A549 (cell line): Measurements from ENCODE around the gene PRKCE. TPM values are rescaled to one million over a fixed set of nuclear protein-coding genes. Genes with fewer than 3 reads are reported as not detected.

Source experiments
- ATAC-seq, 2 experiments: fragments of 200-7000 bp in 1 of 2; fragments of >200 bp in 1 of 2; cut with Nextera tagmentation in 1 of 2; cut with Tn5 transposase in 1 of 2; 3 replicates each; pipeline versions ENCODE4 v1.8.0 to v1.9.1; 2018 to 2020; ENCODE audit warnings: mild to moderate bottlenecking in 1 of 2, moderate library complexity in 1 of 2
- CTCF ChIA-PET: fragments of 300-600 bp; sonication (Branson Sonifier 250); formaldehyde crosslinking; extraction: SDS; loops from one replicate; lab custom pipeline; 2021; ENCODE audit warnings: antibody characterized with exemption, inconsistent platforms; lab: Yijun Ruan, JAX
- POLR2A ChIA-PET: fragments of 350-600 bp; formaldehyde crosslinking; extraction: SDS; loops from one replicate; lab custom pipeline; 2021; ENCODE audit warnings: antibody characterized with exemption, inconsistent platforms; lab: Yijun Ruan, JAX
- DNase-seq, 2 experiments: peaks; one replicate each; pipeline versions ENCODE4 v3.0.0 to v3.0.0-alpha.2; 2011 to 2016; ENCODE audit warnings: low read depth in 1 of 2, low spot score in 1 of 2
- FAIRE-seq: peaks from 2 replicates; lab custom pipeline; 2011; peaks lifted over from hg19 to GRCh38; lab: Jason Lieb, UNC
- H3K27ac ChIP-seq, 2 experiments: fragments of >200 bp; sonication (Bioruptor Twin); formaldehyde crosslinking; 3 replicates each; pipeline ENCODE4 v1.5.1; 2016 to 2017
- H3K4me1 ChIP-seq: fragments of >200 bp; sonication (Bioruptor Twin); formaldehyde crosslinking; 3 replicates; pipeline ENCODE4 v1.6.1; 2016
- H3K4me2 ChIP-seq: fragments of >200 bp; sonication (Bioruptor Twin); formaldehyde crosslinking; 3 replicates; pipeline ENCODE4 v1.6.1; 2016
- H3K4me3 ChIP-seq: fragments of >200 bp; sonication (Bioruptor Twin); formaldehyde crosslinking; 3 replicates; pipeline ENCODE4 v1.5.1; 2016
- H3K9me3 ChIP-seq: fragments of >200 bp; sonication (Bioruptor Twin); formaldehyde crosslinking; 3 replicates; pipeline ENCODE4 v1.6.1; 2016
- CBX2 ChIP-seq: fragments of 200-600 bp; sonication (generic); IDR thresholded peaks from 2 replicates; pipeline ENCODE4 v1.6.1; 2016; ENCODE audit warnings: low read depth, mild to moderate bottlenecking, borderline replicate concordance
- CBX8 ChIP-seq: fragments of 200-600 bp; sonication (generic); IDR thresholded peaks from 2 replicates; pipeline ENCODE4 v1.6.1; 2016
- CEBPB ChIP-seq, 2 experiments: fragments of >200 bp in 1 of 2; sonication (Bioruptor Twin) in 1 of 2; formaldehyde crosslinking in 1 of 2; IDR thresholded peaks; 2 replicates each; pipeline ENCODE4 v1.6.1; 2012 to 2016
- EHF ChIP-seq: fragments of 250-450 bp; sonication (Bioruptor Pico); IDR thresholded peaks from 2 replicates; pipeline ENCODE4 v1.5.0; 2020; ENCODE audit warnings: mild to moderate bottlenecking
- EHMT2 ChIP-seq: fragments of 200-600 bp; sonication (generic); IDR thresholded peaks from 2 replicates; pipeline ENCODE4 v1.6.1; 2016; ENCODE audit warnings: antibody characterized with exemption, low read depth, mild to moderate bottlenecking, moderate library complexity
- ESRRA ChIP-seq: fragments of 150-350 bp; IDR thresholded peaks from 2 replicates; pipeline ENCODE4 v1.6.1; 2014; ENCODE audit warnings: mild to moderate bottlenecking, low read length, borderline replicate concordance
- FOXS1 ChIP-seq: fragments of 250-450 bp; sonication (Bioruptor Pico); IDR thresholded peaks from 2 replicates; pipeline ENCODE4 v1.5.0; 2020; ENCODE audit warnings: mild to moderate bottlenecking, moderate library complexity
- HOXB13 ChIP-seq: fragments of 250-450 bp; sonication (Bioruptor Pico); IDR thresholded peaks from 2 replicates; pipeline ENCODE4 v1.5.0; 2020; ENCODE audit warnings: low read depth, mild to moderate bottlenecking, moderate library complexity
- NFE2L2 ChIP-seq: fragments of 150-350 bp; conservative IDR thresholded peaks from 2 replicates; pipeline ENCODE4 v1.6.1; 2014; ENCODE audit warnings: low read length
- POLR2AphosphoS2 ChIP-seq: conservative IDR thresholded peaks from 2 replicates; pipeline ENCODE4 v1.6.1; 2012; ENCODE audit warnings: low read length, improper control_type of control experiment, inconsistent platforms
- RAD21 ChIP-seq, 2 experiments: fragments of >200 bp in 1 of 2; sonication (Bioruptor Twin) in 1 of 2; formaldehyde crosslinking in 1 of 2; IDR thresholded peaks in 1 of 2; conservative IDR thresholded peaks in 1 of 2; 2 replicates in 1 of 2; 3 replicates in 1 of 2; pipeline ENCODE4 v1.6.1; 2012 to 2018; ENCODE audit warnings: inconsistent platforms in 1 of 2
- RARB ChIP-seq: fragments of 250-450 bp; sonication (Bioruptor Pico); IDR thresholded peaks from 2 replicates; pipeline ENCODE4 v1.8.0; 2021; ENCODE audit warnings: mild to moderate bottlenecking, moderate library complexity
- RNF2 ChIP-seq: fragments of 200-600 bp; sonication (generic); IDR thresholded peaks from 2 replicates; pipeline ENCODE4 v1.6.1; 2016; ENCODE audit warnings: low read depth, mild to moderate bottlenecking, antibody characterized with exemption, moderate library complexity, borderline replicate concordance
- SREBF2 ChIP-seq: fragments of 450-650 bp; IDR thresholded peaks from 2 replicates; pipeline ENCODE4 v1.6.1; 2014; ENCODE audit warnings: mild to moderate bottlenecking, moderate library complexity
- TP53 ChIP-seq: fragments of 250-450 bp; sonication (Bioruptor Pico); IDR thresholded peaks from 2 replicates; pipeline ENCODE4 v1.5.0; 2021; ENCODE audit warnings: mild to moderate bottlenecking, moderate library complexity
- ZC3H11A ChIP-seq: fragments of 450-650 bp; IDR thresholded peaks from 2 replicates; pipeline ENCODE4 v1.6.1; 2014; ENCODE audit warnings: antibody characterized with exemption, mild to moderate bottlenecking
- WGBS: methylation state at CpG from one replicate; pipeline ENCODE4 v1.1.6; 2017; ENCODE audit errors: missing lambda C conversion rate; 5-methylcytosine and 5-hydroxymethylcytosine counted together
- polyA plus RNA-seq, 4 experiments: library from polyadenylated mRNA; depleted of rRNA in 3 of 4; stranded (reverse); fragments of >200 nt; fragmentation: RNase III in 1 of 4; extraction: RNeasy Plus Mini Kit Qiagen cat#74134 plus additional on column Dnase treatment in 1 of 4; gene quantifications; 2 replicates in 3 of 4; 3 replicates in 1 of 4; pipeline ENCODE4 v1.2.3, GENCODE V29; 2011 to 2017
- TF ChIP-seq, protein P1 (sequence below): IDR thresholded peaks from 2 replicates; pipeline ENCODE4 v1.6.1; 2012
- TF ChIP-seq, protein P2 (sequence below): fragments of >200 bp; sonication (Bioruptor Twin); formaldehyde crosslinking; IDR thresholded peaks from 2 replicates; pipeline ENCODE4 v1.6.1; 2016
- TF ChIP-seq, protein P3 (sequence below): fragments of >200 bp; sonication (Bioruptor Twin); formaldehyde crosslinking; IDR thresholded peaks from 3 replicates; pipeline ENCODE4 v1.5.1; 2016
- TF ChIP-seq, protein P4 (sequence below): fragments of >200 bp; sonication (Bioruptor Twin); formaldehyde crosslinking; IDR thresholded peaks from 3 replicates; pipeline ENCODE4 v1.6.1; 2016
- TF ChIP-seq, protein P5 (sequence below): fragments of 250-450 bp; sonication (Bioruptor Pico); IDR thresholded peaks from 2 replicates; pipeline ENCODE4 v1.5.0; 2021; ENCODE audit warnings: mild to moderate bottlenecking, moderate library complexity, borderline replicate concordance

The PRKCE gene
- polyA plus RNA-seq, 2 of the 4 experiments (the other 2 are of a cell fraction), result 11.5 to 12.0 TPM

DNA sequence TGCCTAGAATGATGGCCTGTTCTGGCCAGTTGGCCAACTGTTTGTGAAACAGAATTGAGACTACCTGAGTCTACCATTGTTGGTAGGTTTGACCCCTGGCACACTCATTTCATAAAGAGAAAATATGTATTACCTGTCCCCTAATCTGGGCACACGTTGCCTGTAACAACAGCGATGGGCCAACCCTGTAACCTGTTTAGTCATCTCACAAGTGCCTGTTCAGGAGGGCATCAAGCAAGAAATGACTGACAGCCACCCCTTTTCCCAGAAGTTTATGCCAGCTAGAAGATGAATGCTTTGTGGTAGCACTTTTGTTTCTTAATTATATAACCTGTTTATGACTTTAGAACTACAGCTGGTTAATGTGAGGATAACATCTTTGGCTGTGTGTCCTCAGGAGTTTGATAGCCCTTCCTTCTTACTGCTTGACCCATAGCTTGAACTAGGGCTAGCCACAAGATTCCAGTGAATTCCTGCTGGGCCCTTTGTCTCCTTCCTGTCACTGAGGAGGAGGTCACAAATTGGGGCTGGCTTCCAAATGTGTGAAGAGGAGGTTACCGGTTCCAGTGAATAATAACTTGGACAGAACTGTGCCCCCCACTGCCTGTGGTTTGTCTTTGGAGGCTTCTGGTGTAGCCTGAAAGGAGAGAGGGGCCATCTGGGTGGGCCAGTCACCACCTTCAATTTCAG, 371.8 kb downstream of the PRKCE start (continued):
- no peak for TF ChIP-seq HOXB13 (CRISPR knock-in tag)

DNA sequence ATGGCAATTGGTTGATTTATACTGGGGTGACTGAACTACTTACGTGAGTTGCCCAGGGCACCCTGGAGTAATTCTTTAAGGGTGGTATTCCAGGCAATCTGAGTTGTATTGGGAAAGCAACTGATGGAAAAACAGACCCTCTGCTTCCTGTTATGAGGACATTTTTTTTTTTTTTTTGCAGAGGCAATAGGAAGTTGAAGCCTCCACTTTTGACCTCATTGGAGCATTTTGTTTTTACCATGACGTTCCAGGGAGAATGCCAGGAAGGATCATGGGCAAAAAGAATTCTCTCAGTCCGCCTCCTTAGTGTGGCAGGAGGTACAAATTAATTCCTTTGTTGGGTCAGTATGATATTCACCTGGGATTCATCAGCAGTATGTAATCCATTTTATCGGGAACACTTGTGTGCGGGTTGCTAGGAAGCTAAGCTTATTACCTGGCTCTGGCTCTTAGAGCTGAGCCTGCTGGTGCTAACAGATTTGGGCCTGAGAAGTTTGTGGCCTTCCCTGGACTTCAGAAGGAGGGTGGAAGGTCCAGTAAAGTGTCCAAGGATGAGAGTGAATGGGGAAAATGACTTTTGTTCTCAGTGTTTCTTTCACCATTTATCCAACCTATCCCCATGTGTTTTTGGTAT, 372.8 kb downstream of the PRKCE start:
- ATAC-seq, result no peak
- 96% methylated on average over 5 of the region's 5 CpGs for WGBS
- no peak for TF ChIP-seq SREBF2
- TF ChIP-seq, protein P1, sequence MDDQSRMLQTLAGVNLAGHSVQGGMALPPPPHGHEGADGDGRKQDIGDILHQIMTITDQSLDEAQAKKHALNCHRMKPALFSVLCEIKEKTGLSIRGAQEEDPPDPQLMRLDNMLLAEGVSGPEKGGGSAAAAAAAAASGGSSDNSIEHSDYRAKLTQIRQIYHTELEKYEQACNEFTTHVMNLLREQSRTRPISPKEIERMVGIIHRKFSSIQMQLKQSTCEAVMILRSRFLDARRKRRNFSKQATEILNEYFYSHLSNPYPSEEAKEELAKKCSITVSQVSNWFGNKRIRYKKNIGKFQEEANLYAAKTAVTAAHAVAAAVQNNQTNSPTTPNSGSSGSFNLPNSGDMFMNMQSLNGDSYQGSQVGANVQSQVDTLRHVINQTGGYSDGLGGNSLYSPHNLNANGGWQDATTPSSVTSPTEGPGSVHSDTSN, result no peak
- TF ChIP-seq RAD21 (conservative IDR thresholded peaks at IDR 0.05 in 1 of 2, IDR thresholded peaks at IDR 0.05 in 1 of 2), result no peak
- no peak for TF ChIP-seq POLR2AphosphoS2
- no peak for TF ChIP-seq NFE2L2
- TF ChIP-seq, protein P2, sequence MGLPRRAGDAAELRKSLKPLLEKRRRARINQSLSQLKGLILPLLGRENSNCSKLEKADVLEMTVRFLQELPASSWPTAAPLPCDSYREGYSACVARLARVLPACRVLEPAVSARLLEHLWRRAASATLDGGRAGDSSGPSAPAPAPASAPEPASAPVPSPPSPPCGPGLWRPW, result no peak
- TF ChIP-seq ZC3H11A, result no peak
- TF ChIP-seq, protein P3, sequence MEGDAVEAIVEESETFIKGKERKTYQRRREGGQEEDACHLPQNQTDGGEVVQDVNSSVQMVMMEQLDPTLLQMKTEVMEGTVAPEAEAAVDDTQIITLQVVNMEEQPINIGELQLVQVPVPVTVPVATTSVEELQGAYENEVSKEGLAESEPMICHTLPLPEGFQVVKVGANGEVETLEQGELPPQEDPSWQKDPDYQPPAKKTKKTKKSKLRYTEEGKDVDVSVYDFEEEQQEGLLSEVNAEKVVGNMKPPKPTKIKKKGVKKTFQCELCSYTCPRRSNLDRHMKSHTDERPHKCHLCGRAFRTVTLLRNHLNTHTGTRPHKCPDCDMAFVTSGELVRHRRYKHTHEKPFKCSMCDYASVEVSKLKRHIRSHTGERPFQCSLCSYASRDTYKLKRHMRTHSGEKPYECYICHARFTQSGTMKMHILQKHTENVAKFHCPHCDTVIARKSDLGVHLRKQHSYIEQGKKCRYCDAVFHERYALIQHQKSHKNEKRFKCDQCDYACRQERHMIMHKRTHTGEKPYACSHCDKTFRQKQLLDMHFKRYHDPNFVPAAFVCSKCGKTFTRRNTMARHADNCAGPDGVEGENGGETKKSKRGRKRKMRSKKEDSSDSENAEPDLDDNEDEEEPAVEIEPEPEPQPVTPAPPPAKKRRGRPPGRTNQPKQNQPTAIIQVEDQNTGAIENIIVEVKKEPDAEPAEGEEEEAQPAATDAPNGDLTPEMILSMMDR, result no peak
- TF ChIP-seq EHF (CRISPR knock-in tag), result no peak
- TF ChIP-seq ESRRA, result no peak
- TF ChIP-seq, protein P4, sequence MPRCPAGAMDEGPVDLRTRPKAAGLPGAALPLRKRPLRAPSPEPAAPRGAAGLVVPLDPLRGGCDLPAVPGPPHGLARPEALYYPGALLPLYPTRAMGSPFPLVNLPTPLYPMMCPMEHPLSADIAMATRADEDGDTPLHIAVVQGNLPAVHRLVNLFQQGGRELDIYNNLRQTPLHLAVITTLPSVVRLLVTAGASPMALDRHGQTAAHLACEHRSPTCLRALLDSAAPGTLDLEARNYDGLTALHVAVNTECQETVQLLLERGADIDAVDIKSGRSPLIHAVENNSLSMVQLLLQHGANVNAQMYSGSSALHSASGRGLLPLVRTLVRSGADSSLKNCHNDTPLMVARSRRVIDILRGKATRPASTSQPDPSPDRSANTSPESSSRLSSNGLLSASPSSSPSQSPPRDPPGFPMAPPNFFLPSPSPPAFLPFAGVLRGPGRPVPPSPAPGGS, result no peak
- TF ChIP-seq RARB, result no peak
- no peak for TF ChIP-seq CEBPB (IDR thresholded peaks at IDR 0.05)
- TF ChIP-seq FOXS1 (CRISPR knock-in tag), result no peak
- no peak for TF ChIP-seq EHMT2
- no peak for TF ChIP-seq TP53 (CRISPR knock-in tag)
- no peak for TF ChIP-seq CBX8
- TF ChIP-seq, protein P5, sequence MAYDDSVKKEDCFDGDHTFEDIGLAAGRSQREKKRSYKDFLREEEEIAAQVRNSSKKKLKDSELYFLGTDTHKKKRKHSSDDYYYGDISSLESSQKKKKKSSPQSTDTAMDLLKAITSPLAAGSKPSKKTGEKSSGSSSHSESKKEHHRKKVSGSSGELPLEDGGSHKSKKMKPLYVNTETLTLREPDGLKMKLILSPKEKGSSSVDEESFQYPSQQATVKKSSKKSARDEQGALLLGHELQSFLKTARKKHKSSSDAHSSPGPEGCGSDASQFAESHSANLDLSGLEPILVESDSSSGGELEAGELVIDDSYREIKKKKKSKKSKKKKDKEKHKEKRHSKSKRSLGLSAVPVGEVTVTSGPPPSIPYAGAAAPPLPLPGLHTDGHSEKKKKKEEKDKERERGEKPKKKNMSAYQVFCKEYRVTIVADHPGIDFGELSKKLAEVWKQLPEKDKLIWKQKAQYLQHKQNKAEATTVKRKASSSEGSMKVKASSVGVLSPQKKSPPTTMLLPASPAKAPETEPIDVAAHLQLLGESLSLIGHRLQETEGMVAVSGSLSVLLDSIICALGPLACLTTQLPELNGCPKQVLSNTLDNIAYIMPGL (CRISPR knock-in tag), result no peak
- no peak for TF ChIP-seq RNF2
- no peak for TF ChIP-seq CBX2
- TF ChIP-seq, all 56 proteins: peak for 0
- ChIA-PET POLR2A (no interaction called here), CTCF (interaction anchor here (5.5 kb wide), 1 partner anchor 14 kb away, joined by 40 read pairs; no protein-coding TSS in a partner anchor)
- Histone ChIP-seq H3K4me1 (peaks cover 2% of the 10 kb centered on the region), H3K4me2 (no peak overlapping the region), H3K9me3 (no peaks in the 10 kb centered on the region), H3K27ac (no peak overlapping the region), H3K4me3 (no peak overlapping the region)
- DNase-seq, result no peak
- FAIRE-seq, result no peak
